Astrocyte (in vitro differentiated cells and primary cell): ENCODE results near the gene UQCC5. TPM values are rescaled to one million over a fixed set of nuclear protein-coding genes. Genes with fewer than 3 reads are reported as not detected.

ENCODE experiments used
- DNase-seq: peaks from one replicate; pipeline ENCODE4 v3.0.0-alpha.2; 2010; ENCODE audit warnings: low read depth
- FAIRE-seq: peaks from 2 replicates; lab custom pipeline; 2011; peaks lifted over from hg19 to GRCh38; lab: Jason Lieb, UNC
- H2AFZ ChIP-seq: 2 replicates; pipeline ENCODE4 v1.6.0; 2012; ENCODE audit warnings: low read depth, low read length, inconsistent platforms
- H3K27ac ChIP-seq: 2 replicates; pipeline ENCODE4 v1.5.1; 2011; ENCODE audit warnings: low read depth, low read length, inconsistent platforms
- H3K27me3 ChIP-seq: 2 replicates; pipeline ENCODE4 v1.6.0; 2011; ENCODE audit warnings: low read length, inconsistent platforms; ENCODE audit not compliant: insufficient read depth
- H3K36me3 ChIP-seq: 2 replicates; pipeline ENCODE4 v1.5.1; 2011; ENCODE audit warnings: low read length, inconsistent platforms; ENCODE audit not compliant: insufficient read depth
- H3K4me1 ChIP-seq: 2 replicates; pipeline ENCODE4 v1.5.1; 2011; ENCODE audit warnings: low read length, inconsistent platforms; ENCODE audit not compliant: insufficient read depth
- H3K4me2 ChIP-seq: 2 replicates; pipeline ENCODE4 v1.6.0; 2012; ENCODE audit warnings: low read length, inconsistent platforms
- H3K4me3 ChIP-seq: 2 replicates; pipeline ENCODE4 v1.5.1; 2011; ENCODE audit warnings: low read depth, mild to moderate bottlenecking, low read length, inconsistent platforms; ENCODE audit not compliant: insufficient read depth
- H3K79me2 ChIP-seq: 2 replicates; pipeline ENCODE4 v1.6.0; 2012; ENCODE audit warnings: mild to moderate bottlenecking, low read length, inconsistent platforms; ENCODE audit not compliant: insufficient read depth
- H3K9ac ChIP-seq: 2 replicates; pipeline ENCODE4 v1.6.0; 2012; ENCODE audit warnings: mild to moderate bottlenecking, low read length, inconsistent platforms
- H3K9me3 ChIP-seq: 2 replicates; pipeline ENCODE4 v1.5.1; 2012; ENCODE audit warnings: low read depth, mild to moderate bottlenecking, low read length, inconsistent platforms; ENCODE audit not compliant: insufficient read depth
- H4K20me1 ChIP-seq: 2 replicates; pipeline ENCODE4 v1.6.0; 2012; ENCODE audit warnings: low read length, inconsistent platforms; ENCODE audit not compliant: insufficient read depth
- H3K27ac Mint-ChIP-seq: one replicate; pipeline ENCODE4 v1.8.0; 2021; ENCODE audit warnings: mild to moderate bottlenecking, mixed read lengths; ENCODE audit not compliant: unreplicated experiment
- H3K27me3 Mint-ChIP-seq: one replicate; pipeline ENCODE4 v1.8.0; 2021; ENCODE audit warnings: low read depth, mixed read lengths; ENCODE audit not compliant: unreplicated experiment
- H3K36me3 Mint-ChIP-seq: one replicate; pipeline ENCODE4 v1.8.0; 2021; ENCODE audit warnings: low read depth, mixed read lengths; ENCODE audit not compliant: unreplicated experiment
- H3K4me1 Mint-ChIP-seq: one replicate; pipeline ENCODE4 v1.8.0; 2021; ENCODE audit warnings: low read depth, mixed read lengths; ENCODE audit not compliant: unreplicated experiment
- H3K4me3 Mint-ChIP-seq: one replicate; pipeline ENCODE4 v1.8.0; 2021; ENCODE audit warnings: mild to moderate bottlenecking, moderate library complexity, mixed read lengths; ENCODE audit not compliant: unreplicated experiment
- H3K9me3 Mint-ChIP-seq: one replicate; pipeline ENCODE4 v1.8.0; 2021; ENCODE audit warnings: mild to moderate bottlenecking, mixed read lengths; ENCODE audit not compliant: unreplicated experiment
- CTCF ChIP-seq: IDR thresholded peaks from 2 replicates; pipeline ENCODE4 v1.5.1; 2011; ENCODE audit warnings: low read depth, mild to moderate bottlenecking, inconsistent platforms, low read length, moderate library complexity; ENCODE audit not compliant: insufficient read depth
- EZH2 ChIP-seq: IDR thresholded peaks from 2 replicates; pipeline ENCODE4 v1.6.1; 2012; ENCODE audit warnings: mild to moderate bottlenecking, low read length, inconsistent platforms; ENCODE audit not compliant: insufficient read depth
- total RNA-seq: library from RNA; stranded (reverse); gene quantifications from 2 replicates; pipeline ENCODE4 v1.2.1, GENCODE V29; 2021

UQCC5 gene
- total RNA-seq, 1 donor from 2014 or later, result 22.9 TPM

GRCh38 chr3:52541050-52541449, 4.6 kb downstream of the UQCC5 start:
- Mint-ChIP-seq H3K27me3 (no peaks in the 10 kb centered on the region), H3K9me3 (no peaks in the 10 kb centered on the region), H3K4me1 (peaks cover 25% of the 10 kb centered on the region), H3K36me3 (peaks cover 13% of the 10 kb centered on the region), H3K4me3 (peak overlapping the region; percentile 20), H3K27ac (no peak overlapping the region)
- H3K27me3 ChIP-seq, result no peaks in the 10 kb centered on the region
- FAIRE-seq, result no peak
- no peaks in the 10 kb centered on the region for H3K9me3 ChIP-seq
- H2AFZ ChIP-seq, result no peak overlapping the region
- no peak overlapping the region for H3K4me2 ChIP-seq
- TF ChIP-seq EZH2, result no peak
- TF ChIP-seq CTCF, result no peak
- H3K36me3 ChIP-seq, result peaks cover 19% of the 10 kb centered on the region
- no peak for DNase-seq
- peaks cover 74% of the 10 kb centered on the region for H4K20me1 ChIP-seq
- H3K9ac ChIP-seq, result no peak overlapping the region
- peaks cover 22% of the 10 kb centered on the region for H3K4me1 ChIP-seq
- peaks cover 68% of the 10 kb centered on the region for H3K79me2 ChIP-seq
- H3K27ac ChIP-seq, result no peak overlapping the region
- H3K4me3 ChIP-seq, result no peak overlapping the region

GRCh38 chr3:52544937-52545336, 8.5 kb downstream of the UQCC5 start:
- peaks cover 38% of the 10 kb centered on the region for H3K79me2 ChIP-seq
- H2AFZ ChIP-seq, result no peak overlapping the region
- Mint-ChIP-seq H3K27me3 (no peaks in the 10 kb centered on the region), H3K4me1 (peaks cover 7% of the 10 kb centered on the region), H3K9me3 (no peaks in the 10 kb centered on the region), H3K27ac (no peak overlapping the region), H3K4me3 (no peak overlapping the region), H3K36me3 (peaks cover 8% of the 10 kb centered on the region)
- H3K4me3 ChIP-seq, result no peak overlapping the region
- no peak overlapping the region for H3K27ac ChIP-seq
- peaks cover 36% of the 10 kb centered on the region for H3K36me3 ChIP-seq
- FAIRE-seq (no peak), DNase-seq (no peak)
- H3K4me2 ChIP-seq, result no peak overlapping the region
- no peaks in the 10 kb centered on the region for H3K4me1 ChIP-seq
- H3K9ac ChIP-seq, result no peak overlapping the region
- H3K9me3 ChIP-seq, result no peaks in the 10 kb centered on the region
- H4K20me1 ChIP-seq, result peaks cover 42% of the 10 kb centered on the region
- no peak for TF ChIP-seq CTCF
- TF ChIP-seq EZH2, result no peak
- H3K27me3 ChIP-seq, result no peaks in the 10 kb centered on the region

- H3K36me3 ChIP-seq, result peaks cover 39% of the 10 kb centered on the region
- H3K4me1 ChIP-seq, result no peaks in the 10 kb centered on the region
- peaks cover 41% of the 10 kb centered on the region for H4K20me1 ChIP-seq
- Mint-ChIP-seq H3K9me3 (no peaks in the 10 kb centered on the region), H3K4me3 (no peak overlapping the region), H3K27ac (no peak overlapping the region), H3K36me3 (peaks cover 10% of the 10 kb centered on the region), H3K27me3 (no peaks in the 10 kb centered on the region), H3K4me1 (peaks cover 7% of the 10 kb centered on the region)
- TF ChIP-seq EZH2 (no peak), CTCF (no peak)
- no peak for FAIRE-seq
- no peak overlapping the region for H3K27ac ChIP-seq
- no peak overlapping the region for H3K9ac ChIP-seq
- no peaks in the 10 kb centered on the region for H3K27me3 ChIP-seq
- no peak overlapping the region for H3K4me2 ChIP-seq
- no peak overlapping the region for H2AFZ ChIP-seq
- H3K79me2 ChIP-seq, result peaks cover 24% of the 10 kb centered on the region
- H3K4me3 ChIP-seq, result no peak overlapping the region
- no peak for DNase-seq
- no peaks in the 10 kb centered on the region for H3K9me3 ChIP-seq
These were observed 9.9 kb downstream of the UQCC5 start for GRCh38 chr3:52546111-52546901.
